GM12872 (cell line): ENCODE results near the gene KCNB1.

Experiments
- TF ChIP-seq, protein P1 (sequence below): IDR thresholded peaks from 3 replicates; pipeline ENCODE4 v1.5.1; 2011; ENCODE audit warnings: low read depth, mild to moderate bottlenecking, low read length, moderate library complexity; ENCODE audit not compliant: insufficient read depth

The KCNB1 gene

DNA sequence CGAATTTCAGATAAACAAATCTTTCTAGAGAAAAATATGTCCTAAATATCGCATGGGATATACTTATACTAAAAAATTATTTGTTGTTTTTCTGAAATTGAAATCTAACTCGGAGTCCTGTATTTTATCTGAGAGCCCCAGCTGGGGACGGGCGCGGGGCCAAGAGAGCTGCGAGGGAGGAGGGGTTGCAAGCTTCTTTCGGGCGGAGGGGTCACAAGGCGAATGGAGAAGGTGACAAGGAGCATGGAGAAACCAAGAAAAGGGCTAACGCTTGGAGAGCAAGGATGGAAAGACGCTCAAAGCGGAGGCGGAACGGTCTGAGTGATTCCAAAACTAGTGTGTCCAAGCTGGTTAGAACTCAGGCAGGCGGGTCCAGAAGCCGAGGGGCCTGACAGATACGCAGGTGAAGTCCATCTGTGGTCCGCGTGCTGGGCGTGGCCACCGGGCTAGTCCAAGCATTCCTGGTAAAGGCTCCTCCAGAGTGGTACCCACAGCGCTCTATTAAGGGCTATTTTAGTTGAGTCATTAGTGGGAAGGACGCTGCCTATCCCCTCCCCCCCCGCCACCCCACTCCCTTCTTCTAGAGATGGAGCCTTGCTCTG is 163.2 kb downstream of the KCNB1 start:
- TF ChIP-seq, protein P1, sequence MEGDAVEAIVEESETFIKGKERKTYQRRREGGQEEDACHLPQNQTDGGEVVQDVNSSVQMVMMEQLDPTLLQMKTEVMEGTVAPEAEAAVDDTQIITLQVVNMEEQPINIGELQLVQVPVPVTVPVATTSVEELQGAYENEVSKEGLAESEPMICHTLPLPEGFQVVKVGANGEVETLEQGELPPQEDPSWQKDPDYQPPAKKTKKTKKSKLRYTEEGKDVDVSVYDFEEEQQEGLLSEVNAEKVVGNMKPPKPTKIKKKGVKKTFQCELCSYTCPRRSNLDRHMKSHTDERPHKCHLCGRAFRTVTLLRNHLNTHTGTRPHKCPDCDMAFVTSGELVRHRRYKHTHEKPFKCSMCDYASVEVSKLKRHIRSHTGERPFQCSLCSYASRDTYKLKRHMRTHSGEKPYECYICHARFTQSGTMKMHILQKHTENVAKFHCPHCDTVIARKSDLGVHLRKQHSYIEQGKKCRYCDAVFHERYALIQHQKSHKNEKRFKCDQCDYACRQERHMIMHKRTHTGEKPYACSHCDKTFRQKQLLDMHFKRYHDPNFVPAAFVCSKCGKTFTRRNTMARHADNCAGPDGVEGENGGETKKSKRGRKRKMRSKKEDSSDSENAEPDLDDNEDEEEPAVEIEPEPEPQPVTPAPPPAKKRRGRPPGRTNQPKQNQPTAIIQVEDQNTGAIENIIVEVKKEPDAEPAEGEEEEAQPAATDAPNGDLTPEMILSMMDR = no peak

DNA sequence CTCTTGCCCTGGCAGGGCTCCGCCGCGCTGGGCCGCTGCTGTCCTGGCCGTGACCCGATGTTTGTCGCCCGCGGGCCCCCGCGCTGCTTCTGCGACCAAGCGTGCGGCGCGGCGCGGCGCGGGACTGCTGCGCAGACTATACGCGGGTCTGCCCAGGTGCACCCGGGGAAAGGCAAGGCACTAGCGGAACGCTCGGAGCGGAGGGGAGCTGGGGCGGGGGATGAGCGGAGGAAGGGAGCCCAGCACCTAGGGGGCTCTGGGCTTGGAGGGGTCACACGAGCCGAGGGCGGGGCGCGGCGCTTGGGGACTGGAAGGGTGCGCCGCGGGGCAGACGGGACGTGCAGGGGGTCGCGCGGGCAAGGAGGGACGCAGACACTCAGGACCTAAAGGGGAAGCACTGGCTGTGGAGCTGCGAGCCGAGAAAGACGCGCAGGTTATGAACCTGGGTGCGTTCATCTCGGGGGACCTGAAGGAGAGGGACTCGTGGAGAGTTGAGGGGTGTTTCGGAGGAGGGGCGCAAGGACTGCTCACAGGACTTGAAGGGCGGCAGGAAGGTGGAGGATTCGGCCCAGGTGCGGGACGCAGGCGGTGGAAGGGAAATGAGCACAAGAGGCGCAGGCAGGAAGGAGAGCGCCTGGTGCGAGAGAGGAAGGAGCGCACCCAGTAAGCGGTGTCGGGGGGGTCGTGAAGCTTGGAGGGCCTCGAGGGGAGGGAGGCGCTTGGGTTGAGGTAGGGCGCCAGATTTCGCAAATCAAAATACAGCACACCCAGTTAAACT is 163.8 kb downstream of the KCNB1 start:
- TF ChIP-seq, protein P1 = no peak

DNA sequence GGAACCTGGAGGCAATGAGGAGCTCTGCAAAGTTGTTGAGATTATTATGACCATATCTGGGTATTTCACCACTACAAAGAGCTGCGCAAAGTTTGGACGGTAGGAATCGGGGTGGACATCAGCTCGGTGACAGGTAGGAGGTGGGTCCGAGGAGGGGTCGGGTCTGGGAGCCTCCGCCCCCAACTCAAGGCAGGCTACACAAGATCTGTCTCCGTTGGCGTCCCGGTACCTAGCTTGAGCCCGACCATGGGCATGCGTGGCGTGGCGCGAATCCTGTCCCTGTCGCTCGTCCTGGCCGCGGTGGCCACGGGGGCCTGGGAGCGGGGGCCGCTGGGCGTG is 164.4 kb downstream of the KCNB1 start:
- TF ChIP-seq, protein P1 = no peak

DNA sequence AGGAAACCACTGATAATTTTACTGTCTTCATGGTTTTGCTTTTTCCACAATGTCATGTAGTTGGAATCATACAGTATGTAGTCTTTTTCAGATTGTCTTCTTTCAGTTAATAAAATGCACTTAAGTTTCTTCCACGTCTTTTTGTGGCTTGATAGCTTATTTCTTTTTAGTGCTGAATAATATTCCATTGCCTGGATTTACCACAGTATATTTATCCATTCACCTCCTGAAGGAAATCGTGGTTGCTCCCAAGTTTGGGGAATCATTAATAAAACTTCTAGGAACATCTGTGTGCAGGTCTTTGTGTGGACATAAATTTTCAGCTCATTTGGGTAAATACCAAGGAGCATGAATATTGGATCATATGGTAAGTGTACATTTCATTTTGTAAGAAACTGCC is 165.8 kb downstream of the KCNB1 start:
- TF ChIP-seq, protein P1 = no peak

DNA sequence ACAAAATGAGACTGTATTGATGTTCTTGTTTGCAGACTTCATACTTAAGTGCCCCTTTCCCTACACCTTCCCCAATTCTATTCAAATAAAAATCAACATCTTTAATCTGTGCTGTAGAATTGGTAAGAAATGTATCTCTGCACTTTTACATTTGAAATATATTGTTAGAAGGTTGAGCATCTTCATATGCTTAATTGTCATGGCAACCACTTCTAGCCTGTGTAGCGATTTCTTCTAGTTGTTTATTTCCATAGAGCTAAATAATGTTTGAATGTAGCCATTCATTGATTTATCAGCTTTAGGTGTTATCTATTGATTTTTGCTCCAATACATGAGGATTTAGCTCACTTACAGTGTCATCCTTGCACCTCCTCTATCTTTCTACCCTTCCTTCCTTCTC is 166.9 kb downstream of the KCNB1 start:
- TF ChIP-seq, protein P1 = no peak
